ENCODE results near the gene SMC5.

GRCh38 chr9:70304810-70305209 is 46.0 kb downstream of the SMC5 start:
- TF ChIP-seq CREB1 (IDR thresholded peaks at IDR 0.05; ENCODE audit: low read depth) (no peak), YY1 (IDR thresholded peaks at IDR 0.05; ENCODE audit: low read depth) (no peak), RAD21 (IDR thresholded peaks at IDR 0.05; ENCODE audit: low read depth) (no peak), TAF1 (IDR thresholded peaks at IDR 0.05; ENCODE audit: low read depth) (no peak)
- TF ChIP-seq, protein P1, sequence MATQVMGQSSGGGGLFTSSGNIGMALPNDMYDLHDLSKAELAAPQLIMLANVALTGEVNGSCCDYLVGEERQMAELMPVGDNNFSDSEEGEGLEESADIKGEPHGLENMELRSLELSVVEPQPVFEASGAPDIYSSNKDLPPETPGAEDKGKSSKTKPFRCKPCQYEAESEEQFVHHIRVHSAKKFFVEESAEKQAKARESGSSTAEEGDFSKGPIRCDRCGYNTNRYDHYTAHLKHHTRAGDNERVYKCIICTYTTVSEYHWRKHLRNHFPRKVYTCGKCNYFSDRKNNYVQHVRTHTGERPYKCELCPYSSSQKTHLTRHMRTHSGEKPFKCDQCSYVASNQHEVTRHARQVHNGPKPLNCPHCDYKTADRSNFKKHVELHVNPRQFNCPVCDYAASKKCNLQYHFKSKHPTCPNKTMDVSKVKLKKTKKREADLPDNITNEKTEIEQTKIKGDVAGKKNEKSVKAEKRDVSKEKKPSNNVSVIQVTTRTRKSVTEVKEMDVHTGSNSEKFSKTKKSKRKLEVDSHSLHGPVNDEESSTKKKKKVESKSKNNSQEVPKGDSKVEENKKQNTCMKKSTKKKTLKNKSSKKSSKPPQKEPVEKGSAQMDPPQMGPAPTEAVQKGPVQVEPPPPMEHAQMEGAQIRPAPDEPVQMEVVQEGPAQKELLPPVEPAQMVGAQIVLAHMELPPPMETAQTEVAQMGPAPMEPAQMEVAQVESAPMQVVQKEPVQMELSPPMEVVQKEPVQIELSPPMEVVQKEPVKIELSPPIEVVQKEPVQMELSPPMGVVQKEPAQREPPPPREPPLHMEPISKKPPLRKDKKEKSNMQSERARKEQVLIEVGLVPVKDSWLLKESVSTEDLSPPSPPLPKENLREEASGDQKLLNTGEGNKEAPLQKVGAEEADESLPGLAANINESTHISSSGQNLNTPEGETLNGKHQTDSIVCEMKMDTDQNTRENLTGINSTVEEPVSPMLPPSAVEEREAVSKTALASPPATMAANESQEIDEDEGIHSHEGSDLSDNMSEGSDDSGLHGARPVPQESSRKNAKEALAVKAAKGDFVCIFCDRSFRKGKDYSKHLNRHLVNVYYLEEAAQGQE (IDR thresholded peaks at IDR 0.05; ENCODE audit: low read depth): no peak

Data from Ishikawa (cell line).